ENCODE data around the gene NPM1.
"Not testable (repeated sequence)": the region's sequence is repeated elsewhere in the genome, so short reads cannot be mapped to it uniquely, and the experiment has no call there.

- TF ChIP-seq, protein P1, sequence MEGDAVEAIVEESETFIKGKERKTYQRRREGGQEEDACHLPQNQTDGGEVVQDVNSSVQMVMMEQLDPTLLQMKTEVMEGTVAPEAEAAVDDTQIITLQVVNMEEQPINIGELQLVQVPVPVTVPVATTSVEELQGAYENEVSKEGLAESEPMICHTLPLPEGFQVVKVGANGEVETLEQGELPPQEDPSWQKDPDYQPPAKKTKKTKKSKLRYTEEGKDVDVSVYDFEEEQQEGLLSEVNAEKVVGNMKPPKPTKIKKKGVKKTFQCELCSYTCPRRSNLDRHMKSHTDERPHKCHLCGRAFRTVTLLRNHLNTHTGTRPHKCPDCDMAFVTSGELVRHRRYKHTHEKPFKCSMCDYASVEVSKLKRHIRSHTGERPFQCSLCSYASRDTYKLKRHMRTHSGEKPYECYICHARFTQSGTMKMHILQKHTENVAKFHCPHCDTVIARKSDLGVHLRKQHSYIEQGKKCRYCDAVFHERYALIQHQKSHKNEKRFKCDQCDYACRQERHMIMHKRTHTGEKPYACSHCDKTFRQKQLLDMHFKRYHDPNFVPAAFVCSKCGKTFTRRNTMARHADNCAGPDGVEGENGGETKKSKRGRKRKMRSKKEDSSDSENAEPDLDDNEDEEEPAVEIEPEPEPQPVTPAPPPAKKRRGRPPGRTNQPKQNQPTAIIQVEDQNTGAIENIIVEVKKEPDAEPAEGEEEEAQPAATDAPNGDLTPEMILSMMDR (IDR thresholded peaks at IDR 0.05): not testable (repeated sequence)
- not testable (repeated sequence) for TF ChIP-seq POLR2A (IDR thresholded peaks at IDR 0.05; ENCODE audit: low read depth)
Observed at GRCh38 chr5:171413993-171414392, 26.3 kb downstream of the NPM1 start.
